Keratinocyte (primary cell): ENCODE data around the gene JUP. TPM values are rescaled to one million over a fixed set of nuclear protein-coding genes. Genes with fewer than 3 reads are reported as not detected.
A peak's percentile ranks its signal among the peaks of the same experiment; 100 is the strongest.

Experiments used
- DNase-seq: peaks from one replicate; pipeline ENCODE4 v3.0.0-alpha.2; 2011; ENCODE audit warnings: low read depth, missing footprints, low spot score
- FAIRE-seq: peaks from 2 replicates; lab custom pipeline; 2011; peaks lifted over from hg19 to GRCh38; lab: Jason Lieb, UNC
- H2AFZ ChIP-seq: 2 replicates; pipeline ENCODE4 v1.6.0; 2012; ENCODE audit warnings: low read length, control low read depth, inconsistent platforms; ENCODE audit not compliant: control insufficient read depth
- H3K27ac ChIP-seq: 2 replicates; pipeline ENCODE4 v1.5.1; 2011; ENCODE audit warnings: low read length; ENCODE audit not compliant: control insufficient read depth, insufficient read depth
- H3K27me3 ChIP-seq: 3 replicates; pipeline ENCODE4 v1.6.0; 2011; ENCODE audit warnings: low read length; ENCODE audit not compliant: control insufficient read depth, insufficient read depth; ENCODE audit errors: extremely low read depth
- H3K36me3 ChIP-seq, 2 experiments: 2 replicates in 1 of 2; 3 replicates in 1 of 2; pipeline ENCODE4 v1.5.1; 2011; ENCODE audit warnings: low read length in 2 of 2, mild to moderate bottlenecking in 1 of 2; ENCODE audit not compliant: control insufficient read depth in 2 of 2, insufficient read depth in 2 of 2; ENCODE audit errors: extremely low read depth in 1 of 2
- H3K4me1 ChIP-seq: 3 replicates; pipeline ENCODE4 v1.5.1; 2011; ENCODE audit warnings: low read length; ENCODE audit not compliant: control insufficient read depth, insufficient read depth; ENCODE audit errors: extremely low read depth
- H3K4me2 ChIP-seq: 3 replicates; pipeline ENCODE4 v1.6.0; 2011; ENCODE audit warnings: low read depth, low read length; ENCODE audit not compliant: control insufficient read depth, insufficient read depth; ENCODE audit errors: extremely low read depth
- H3K4me3 ChIP-seq, 3 experiments: fragments of 200-600 bp in 1 of 3; sonication (generic) in 1 of 3; 2 replicates in 2 of 3; 3 replicates in 1 of 3; pipeline ENCODE4 v1.5.1; 2011 to 2016; ENCODE audit warnings: low read length in 3 of 3, mild to moderate bottlenecking in 3 of 3, control low read depth in 2 of 3, inconsistent platforms in 1 of 3, low read depth in 1 of 3, mixed read lengths in 1 of 3, mixed run types in 1 of 3, moderate library complexity in 1 of 3; ENCODE audit not compliant: control insufficient read depth in 2 of 3, insufficient read depth in 2 of 3; ENCODE audit errors: extremely low read depth in 1 of 3
- H3K79me2 ChIP-seq: 2 replicates; pipeline ENCODE4 v1.6.0; 2012; ENCODE audit warnings: low read length; ENCODE audit not compliant: control insufficient read depth, insufficient read depth
- H3K9ac ChIP-seq: 3 replicates; pipeline ENCODE4 v1.6.0; 2011; ENCODE audit warnings: low read length; ENCODE audit not compliant: control insufficient read depth, insufficient read depth; ENCODE audit errors: extremely low read depth
- H3K9me1 ChIP-seq: 3 replicates; pipeline ENCODE4 v1.6.0; 2011; ENCODE audit warnings: low read length; ENCODE audit not compliant: control insufficient read depth, insufficient read depth; ENCODE audit errors: extremely low read depth
- H3K9me3 ChIP-seq: 2 replicates; pipeline ENCODE4 v1.5.1; 2012; ENCODE audit warnings: low read depth, low read length; ENCODE audit not compliant: control insufficient read depth
- H4K20me1 ChIP-seq: 3 replicates; pipeline ENCODE4 v1.6.0; 2011; ENCODE audit warnings: low read length; ENCODE audit not compliant: control insufficient read depth, insufficient read depth; ENCODE audit errors: extremely low read depth
- CTCF ChIP-seq, 3 experiments: IDR thresholded peaks in 1 of 3; conservative IDR thresholded peaks in 1 of 3; optimal IDR thresholded peaks in 1 of 3; 2 replicates in 2 of 3; 3 replicates in 1 of 3; pipeline versions ENCODE3 to v1.5.1; 2011; ENCODE audit warnings: low read length in 3 of 3, mild to moderate bottlenecking in 3 of 3, moderate library complexity in 2 of 3, control low read depth in 1 of 3, inconsistent platforms in 1 of 3; ENCODE audit not compliant: insufficient read depth in 2 of 3; ENCODE audit errors: extremely low read depth in 1 of 3
- EZH2 ChIP-seq: IDR thresholded peaks from one replicate; pipeline ENCODE4 v1.6.1; 2012; ENCODE audit warnings: inconsistent platforms, mild to moderate bottlenecking, low read length, moderate library complexity
- dilution Hi-C: fragments of 300-500 bp; cut with MboI; formaldehyde crosslinking; loops from one replicate; pipeline ENCODE4 v1.7.0; 2020; ENCODE audit warnings: low sequenced_read_pairs; ENCODE audit not compliant: extremely low pct_ligation_motif_present
- polyA plus RNA-seq, 5 experiments: library from polyadenylated mRNA; depleted of rRNA in 3 of 5; stranded (reverse) in 3 of 5; stranded (forward) in 1 of 5; unstranded in 1 of 5; fragments of >200 nt; gene quantifications; 1 replicate in 1 of 5; 2 replicates in 3 of 5; 3 replicates in 1 of 5; pipeline versions ENCODE4 v1.2.1 to v1.2.3, GENCODE V29; 2011 to 2012; ENCODE audit warnings: missing spikeins in 2 of 5, low read depth in 1 of 5, low replicate concordance in 1 of 5

JUP gene
- polyA plus RNA-seq, 1 donor (not counting 4 experiments of a cell fraction or from before 2014, with no cell fraction given) = 152 TPM

- no peaks in the 10 kb centered on the region for H4K20me1 ChIP-seq
- no peak for TF ChIP-seq EZH2
- TF ChIP-seq CTCF (optimal IDR thresholded peaks at IDR 0.05 in 1 of 3, IDR thresholded peaks at IDR 0.05 in 1 of 3, conservative IDR thresholded peaks at IDR 0.05 in 1 of 3; ENCODE audit: extremely low read depth in 1 of 3, insufficient read depth in 2 of 3, low read length in 3 of 3) = no peak
- FAIRE-seq = no peak
- H3K27me3 ChIP-seq = peaks cover 49% of the 10 kb centered on the region
- H3K9me3 ChIP-seq = no peaks in the 10 kb centered on the region
- H3K4me1 ChIP-seq = peaks cover 30% of the 10 kb centered on the region
- DNase-seq = no peak
- no peak overlapping the region for H3K27ac ChIP-seq
- H3K36me3 ChIP-seq = peaks cover 0 to 3% of the 10 kb centered on the region in 2 experiments
- peak overlapping the region; percentile 54 to 70 (median 70) for H3K4me3 ChIP-seq
- H3K4me2 ChIP-seq = peak overlapping the region; percentile 95
- H3K9ac ChIP-seq = peak overlapping the region; percentile 56
- no peaks in the 10 kb centered on the region for H3K79me2 ChIP-seq
- H3K9me1 ChIP-seq = no peaks in the 10 kb centered on the region
- H2AFZ ChIP-seq = peak overlapping the region; percentile 90
- dilution Hi-C loops = no loop called here
Measured at GRCh38 chr17:41734949-41735313, 51.6 kb downstream of the JUP start.

- Histone ChIP-seq H3K79me2 (no peaks in the 10 kb centered on the region), H3K9me1 (no peaks in the 10 kb centered on the region), H3K4me1 (peaks cover 24% of the 10 kb centered on the region), H4K20me1 (no peaks in the 10 kb centered on the region), H3K4me2 (peak within 1 kb of the TSS; percentile 95), H2AFZ (peak within 1 kb of the TSS; percentile 90), H3K36me3 (peaks cover 0 to 3% of the 10 kb centered on the region in 2 experiments), H3K27me3 (peaks cover 49% of the 10 kb centered on the region), H3K27ac (no peak within 1 kb of the TSS), H3K9me3 (no peaks in the 10 kb centered on the region), H3K4me3 (peak within 1 kb of the TSS; percentile 54 to 70 (median 70)), H3K9ac (peak within 1 kb of the TSS; percentile 56)
- dilution Hi-C loops = no loop called here
- FAIRE-seq (no peak), DNase-seq (no peak)
- TF ChIP-seq CTCF (optimal IDR thresholded peaks at IDR 0.05 in 1 of 3, IDR thresholded peaks at IDR 0.05 in 1 of 3, conservative IDR thresholded peaks at IDR 0.05 in 1 of 3; ENCODE audit: extremely low read depth in 1 of 3, insufficient read depth in 2 of 3, low read length in 3 of 3) = no peak
- TF ChIP-seq EZH2 = peak; percentile 90
Measured at GRCh38 chr17:41734139-41734948, 52.2 kb downstream of the JUP start, which contains the start of gene HAP1. HAP1 (minus strand) TSS chr17:41734643; CDS start chr17:41734634, 9 bp downstream.
